Osteocyte (in vitro differentiated cells): ENCODE results near the gene ARHGEF3. TPM values are rescaled to one million over a fixed set of nuclear protein-coding genes. Genes with fewer than 3 reads are reported as not detected.

Source experiments
- DNase-seq: peaks from one replicate; pipeline ENCODE4 v3.0.0; 2021; ENCODE audit warnings: mixed read lengths; ENCODE audit not compliant: unreplicated experiment; ENCODE audit errors: extremely low spot score
- H3K27ac Mint-ChIP-seq: one replicate; pipeline ENCODE4 v1.8.0; 2021; ENCODE audit warnings: mild to moderate bottlenecking, mixed read lengths; ENCODE audit not compliant: unreplicated experiment
- H3K27me3 Mint-ChIP-seq: one replicate; pipeline ENCODE4 v1.8.0; 2021; ENCODE audit warnings: mixed read lengths; ENCODE audit not compliant: unreplicated experiment
- H3K36me3 Mint-ChIP-seq: one replicate; pipeline ENCODE4 v1.8.0; 2021; ENCODE audit warnings: mixed read lengths; ENCODE audit not compliant: unreplicated experiment
- H3K4me1 Mint-ChIP-seq: one replicate; pipeline ENCODE4 v1.8.0; 2021; ENCODE audit warnings: mixed read lengths; ENCODE audit not compliant: unreplicated experiment
- H3K4me3 Mint-ChIP-seq: one replicate; pipeline ENCODE4 v1.8.0; 2021; ENCODE audit warnings: mild to moderate bottlenecking, moderate library complexity, mixed read lengths; ENCODE audit not compliant: unreplicated experiment
- H3K9me3 Mint-ChIP-seq: one replicate; pipeline ENCODE4 v1.8.0; 2021; ENCODE audit warnings: mixed read lengths; ENCODE audit not compliant: unreplicated experiment
- CTCF ChIP-seq: fragments of 200-600 bp; sonication (generic); IDR thresholded peaks from 2 replicates; pipeline ENCODE4 v1.5.0; 2021; ENCODE audit warnings: antibody characterized with exemption, mild to moderate bottlenecking, moderate library complexity
- total RNA-seq: library from RNA; stranded (reverse); gene quantifications from 2 replicates; pipeline ENCODE4 v1.2.1, GENCODE V29; 2021

Gene ARHGEF3
- total RNA-seq, 1 donor from 2014 or later = 2.5 TPM

- no peaks in the 10 kb centered on the region for H3K9me3 Mint-ChIP-seq
- no peak overlapping the region for H3K27ac Mint-ChIP-seq
- H3K4me3 Mint-ChIP-seq = no peak overlapping the region
- peaks cover 9% of the 10 kb centered on the region for H3K4me1 Mint-ChIP-seq
- peaks cover 29% of the 10 kb centered on the region for H3K27me3 Mint-ChIP-seq
- DNase-seq = no peak
- H3K36me3 Mint-ChIP-seq = no peaks in the 10 kb centered on the region
- no peak for TF ChIP-seq CTCF
Observed at GRCh38 chr3:56775838-56776555, 25.8 kb downstream of the ARHGEF3 start.

- no peak for TF ChIP-seq CTCF
- no peak for DNase-seq
- Mint-ChIP-seq H3K4me3 (no peak overlapping the region), H3K4me1 (peaks cover 9% of the 10 kb centered on the region), H3K9me3 (no peaks in the 10 kb centered on the region), H3K27ac (no peak overlapping the region), H3K27me3 (peaks cover 24% of the 10 kb centered on the region), H3K36me3 (no peaks in the 10 kb centered on the region)
Observed at GRCh38 chr3:56775445-56775837, 26.3 kb downstream of the ARHGEF3 start.

- peaks cover 29% of the 10 kb centered on the region for H3K27me3 Mint-ChIP-seq
- H3K4me1 Mint-ChIP-seq = peaks cover 9% of the 10 kb centered on the region
- DNase-seq = no peak
- no peak overlapping the region for H3K27ac Mint-ChIP-seq
- H3K36me3 Mint-ChIP-seq = no peaks in the 10 kb centered on the region
- H3K4me3 Mint-ChIP-seq = no peak overlapping the region
- no peak for TF ChIP-seq CTCF
- no peaks in the 10 kb centered on the region for H3K9me3 Mint-ChIP-seq
Observed at GRCh38 chr3:56773986-56774385, 27.8 kb downstream of the ARHGEF3 start.

GRCh38 chr3:56772952-56773938 lies 28.5 kb downstream of the ARHGEF3 start:
- no peak for DNase-seq
- no peak for TF ChIP-seq CTCF
- H3K27ac Mint-ChIP-seq = no peak overlapping the region
- H3K27me3 Mint-ChIP-seq = peaks cover 35% of the 10 kb centered on the region
- no peaks in the 10 kb centered on the region for H3K9me3 Mint-ChIP-seq
- peaks cover 9% of the 10 kb centered on the region for H3K4me1 Mint-ChIP-seq
- no peak overlapping the region for H3K4me3 Mint-ChIP-seq
- no peaks in the 10 kb centered on the region for H3K36me3 Mint-ChIP-seq

GRCh38 chr3:56771376-56771775 lies 30.4 kb downstream of the ARHGEF3 start:
- no peaks in the 10 kb centered on the region for H3K9me3 Mint-ChIP-seq
- TF ChIP-seq CTCF = no peak
- H3K27me3 Mint-ChIP-seq = peaks cover 20% of the 10 kb centered on the region
- DNase-seq = no peak
- H3K36me3 Mint-ChIP-seq = no peaks in the 10 kb centered on the region
- H3K4me1 Mint-ChIP-seq = peaks cover 7% of the 10 kb centered on the region
- H3K4me3 Mint-ChIP-seq = no peak overlapping the region
- H3K27ac Mint-ChIP-seq = no peak overlapping the region
